ENCODE results near the gene NLRP3. TPM values are rescaled to one million over a fixed set of nuclear protein-coding genes. Genes with fewer than 3 reads are reported as not detected.
"Not testable (repeated sequence)": the region's sequence is repeated elsewhere in the genome, so short reads cannot be mapped to it uniquely, and the experiment has no call there.

NLRP3 gene
- total RNA-seq, 1 donor from 2014 or later: 0.44 TPM

DNA sequence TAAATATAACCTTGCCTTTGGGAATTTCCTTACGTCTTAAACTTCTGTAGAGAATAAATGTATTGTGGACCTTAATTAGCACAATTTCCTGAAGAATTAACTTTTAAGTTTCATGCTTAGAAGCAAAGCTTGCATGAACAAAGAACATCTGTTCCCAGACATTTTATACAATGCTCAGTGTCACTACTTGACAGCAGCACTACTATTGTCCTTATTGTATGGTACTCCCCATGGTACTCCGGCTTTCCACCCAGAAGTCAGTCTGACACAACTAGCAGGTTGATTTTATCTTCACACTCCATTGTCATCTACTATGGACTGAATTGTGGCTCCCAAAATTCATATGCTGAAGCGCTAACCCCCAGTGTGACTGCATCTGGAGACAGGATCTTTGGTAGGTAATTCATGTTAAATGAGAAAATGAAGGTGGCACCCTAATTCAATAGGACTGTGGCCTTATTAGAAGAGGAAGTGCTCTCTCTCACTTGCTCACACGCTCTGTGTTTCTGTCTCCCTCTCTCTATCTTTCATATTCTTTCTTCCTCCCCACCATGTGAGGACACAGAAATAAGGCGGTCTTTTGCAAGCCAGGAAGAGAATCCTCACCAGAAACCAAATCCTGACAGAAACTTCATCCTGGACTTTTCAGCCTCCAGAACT lies 52.6 kb downstream of the NLRP3 start:
- no peak for DNase-seq (ENCODE audit: low spot score)
- no peaks in the 10 kb centered on the region for H3K9me3 Mint-ChIP-seq (ENCODE audit: unreplicated experiment)
- H3K4me1 Mint-ChIP-seq (ENCODE audit: unreplicated experiment): no peaks in the 10 kb centered on the region
- H3K36me3 Mint-ChIP-seq (ENCODE audit: low read depth, unreplicated experiment): no peaks in the 10 kb centered on the region
- no peaks in the 10 kb centered on the region for H3K27me3 Mint-ChIP-seq (ENCODE audit: unreplicated experiment)
- no peak overlapping the region for H3K4me3 Mint-ChIP-seq (ENCODE audit: unreplicated experiment)
- TF ChIP-seq, protein P1, sequence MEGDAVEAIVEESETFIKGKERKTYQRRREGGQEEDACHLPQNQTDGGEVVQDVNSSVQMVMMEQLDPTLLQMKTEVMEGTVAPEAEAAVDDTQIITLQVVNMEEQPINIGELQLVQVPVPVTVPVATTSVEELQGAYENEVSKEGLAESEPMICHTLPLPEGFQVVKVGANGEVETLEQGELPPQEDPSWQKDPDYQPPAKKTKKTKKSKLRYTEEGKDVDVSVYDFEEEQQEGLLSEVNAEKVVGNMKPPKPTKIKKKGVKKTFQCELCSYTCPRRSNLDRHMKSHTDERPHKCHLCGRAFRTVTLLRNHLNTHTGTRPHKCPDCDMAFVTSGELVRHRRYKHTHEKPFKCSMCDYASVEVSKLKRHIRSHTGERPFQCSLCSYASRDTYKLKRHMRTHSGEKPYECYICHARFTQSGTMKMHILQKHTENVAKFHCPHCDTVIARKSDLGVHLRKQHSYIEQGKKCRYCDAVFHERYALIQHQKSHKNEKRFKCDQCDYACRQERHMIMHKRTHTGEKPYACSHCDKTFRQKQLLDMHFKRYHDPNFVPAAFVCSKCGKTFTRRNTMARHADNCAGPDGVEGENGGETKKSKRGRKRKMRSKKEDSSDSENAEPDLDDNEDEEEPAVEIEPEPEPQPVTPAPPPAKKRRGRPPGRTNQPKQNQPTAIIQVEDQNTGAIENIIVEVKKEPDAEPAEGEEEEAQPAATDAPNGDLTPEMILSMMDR (IDR thresholded peaks at IDR 0.05; ENCODE audit: unreplicated experiment): no peak
- no peak overlapping the region for H3K27ac Mint-ChIP-seq (ENCODE audit: unreplicated experiment)

- TF ChIP-seq, protein P1 (IDR thresholded peaks at IDR 0.05; ENCODE audit: unreplicated experiment): no peak
- Mint-ChIP-seq H3K4me1 (ENCODE audit: unreplicated experiment) (no peaks in the 10 kb centered on the region), H3K27me3 (ENCODE audit: unreplicated experiment) (no peaks in the 10 kb centered on the region), H3K9me3 (ENCODE audit: unreplicated experiment) (no peaks in the 10 kb centered on the region), H3K36me3 (ENCODE audit: low read depth, unreplicated experiment) (no peaks in the 10 kb centered on the region), H3K27ac (ENCODE audit: unreplicated experiment) (no peak overlapping the region), H3K4me3 (ENCODE audit: unreplicated experiment) (no peak overlapping the region)
- DNase-seq (ENCODE audit: low spot score): no peak
Observed at GRCh38 chr1:247469141-247469535, 53.2 kb downstream of the NLRP3 start.

DNA sequence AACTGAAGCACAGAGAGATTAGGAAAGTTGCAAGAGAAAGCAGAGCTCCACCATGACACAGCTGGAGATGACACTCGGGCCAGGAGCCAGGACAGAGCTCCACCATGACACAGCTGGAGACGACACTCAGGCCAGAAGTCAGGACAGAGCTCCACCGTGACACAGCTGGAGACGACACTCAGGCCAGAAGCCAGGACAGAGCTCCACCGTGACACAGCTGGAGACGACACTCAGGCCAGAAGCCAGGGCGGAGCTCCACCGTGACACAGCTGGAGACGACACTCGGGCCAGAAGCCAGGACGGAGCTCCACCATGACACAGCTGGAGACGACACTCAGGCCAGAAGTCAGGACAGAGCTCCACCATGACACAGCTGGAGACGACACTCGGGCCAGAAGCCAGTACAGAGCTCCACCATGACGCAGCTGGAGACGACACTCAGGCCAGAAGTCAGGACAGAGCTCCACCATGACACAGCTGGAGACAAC lies 55.0 kb downstream of the NLRP3 start:
- H3K4me1 Mint-ChIP-seq (ENCODE audit: unreplicated experiment); H3K36me3 Mint-ChIP-seq (ENCODE audit: low read depth, unreplicated experiment); H3K27ac Mint-ChIP-seq (ENCODE audit: unreplicated experiment); DNase-seq (ENCODE audit: low spot score); H3K4me3 Mint-ChIP-seq (ENCODE audit: unreplicated experiment); H3K9me3 Mint-ChIP-seq (ENCODE audit: unreplicated experiment); H3K27me3 Mint-ChIP-seq (ENCODE audit: unreplicated experiment): not testable (repeated sequence)

- no peak overlapping the region for H3K4me3 Mint-ChIP-seq (ENCODE audit: unreplicated experiment)
- TF ChIP-seq, protein P1 (IDR thresholded peaks at IDR 0.05; ENCODE audit: unreplicated experiment): no peak
Observed at GRCh38 chr1:247471445-247472016, 55.6 kb downstream of the NLRP3 start.

DNA sequence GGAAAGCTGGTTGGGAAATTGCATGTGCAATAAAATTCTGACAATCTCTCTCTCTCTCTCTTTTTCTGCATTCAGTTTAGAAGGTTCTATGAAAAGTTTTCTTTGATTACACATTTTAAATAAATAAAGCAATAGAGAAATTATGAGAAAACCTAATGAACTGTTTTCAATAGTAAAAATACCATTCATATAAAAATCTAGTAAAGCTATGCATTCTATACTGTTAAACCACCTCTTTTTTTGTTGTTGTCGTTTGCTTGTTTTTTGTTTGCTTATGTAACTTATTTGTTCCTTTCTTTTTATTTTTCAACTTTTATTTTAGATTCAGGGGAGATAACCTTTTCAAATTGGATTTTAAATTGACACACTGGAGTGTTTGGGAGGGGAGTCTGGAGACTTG lies 56.1 kb downstream of the NLRP3 start:
- DNase-seq (ENCODE audit: low spot score): no peak
- no peaks in the 10 kb centered on the region for H3K27me3 Mint-ChIP-seq (ENCODE audit: unreplicated experiment)
- H3K9me3 Mint-ChIP-seq (ENCODE audit: unreplicated experiment): no peaks in the 10 kb centered on the region
- H3K4me1 Mint-ChIP-seq (ENCODE audit: unreplicated experiment): no peaks in the 10 kb centered on the region
- no peak overlapping the region for H3K27ac Mint-ChIP-seq (ENCODE audit: unreplicated experiment)
- no peak overlapping the region for H3K4me3 Mint-ChIP-seq (ENCODE audit: unreplicated experiment)
- TF ChIP-seq, protein P1 (IDR thresholded peaks at IDR 0.05; ENCODE audit: unreplicated experiment): no peak
- no peaks in the 10 kb centered on the region for H3K36me3 Mint-ChIP-seq (ENCODE audit: low read depth, unreplicated experiment)

More at GRCh38 chr1:247471445-247472016, 55.6 kb downstream of the NLRP3 start:
- Mint-ChIP-seq H3K4me1 (ENCODE audit: unreplicated experiment) (no peaks in the 10 kb centered on the region), H3K36me3 (ENCODE audit: low read depth, unreplicated experiment) (no peaks in the 10 kb centered on the region), H3K27ac (ENCODE audit: unreplicated experiment) (no peak overlapping the region), H3K9me3 (ENCODE audit: unreplicated experiment) (no peaks in the 10 kb centered on the region), H3K27me3 (ENCODE audit: unreplicated experiment) (no peaks in the 10 kb centered on the region)
- no peak for DNase-seq (ENCODE audit: low spot score)

All from endothelial cell (in vitro differentiated cells).